Right cardiac atrium (tissue), 5 donors: ENCODE data around the gene PISD. TPM values are rescaled to one million over a fixed set of nuclear protein-coding genes. Genes with fewer than 3 reads are reported as not detected.
A peak's percentile ranks its signal among the peaks of the same experiment; 100 is the strongest.

Experiments used
- ATAC-seq, 2 donors: fragments of 200-7000 bp; cut with Tn5 transposase; one replicate each; pipeline versions ENCODE4 v1.8.0 to v1.9.1; 2020; ENCODE audit warnings: moderate library complexity in 2 of 2, mild to moderate bottlenecking in 1 of 2
- DNase-seq, 3 donors: peaks; one replicate each; pipeline ENCODE4 v3.0.0-alpha.2; 2020
- H3K27ac ChIP-seq: one replicate; pipeline ENCODE4 v1.5.1; 2013; ENCODE audit warnings: mild to moderate bottlenecking, low read length, control low read depth, moderate library complexity
- H3K27me3 ChIP-seq: one replicate; pipeline ENCODE4 v1.6.1; 2013; ENCODE audit not compliant: control insufficient read depth, insufficient read depth
- H3K4me1 ChIP-seq: one replicate; pipeline ENCODE4 v1.6.1; 2013; ENCODE audit warnings: low read length; ENCODE audit not compliant: control insufficient read depth, insufficient read depth
- H3K4me3 ChIP-seq: one replicate; pipeline ENCODE4 v1.5.1; 2013; ENCODE audit warnings: low read length, control low read depth
- H3K9me3 ChIP-seq: one replicate; pipeline ENCODE4 v1.6.1; 2013; ENCODE audit warnings: low read length; ENCODE audit not compliant: control insufficient read depth
- WGBS: extraction: QIAGEN DNeasy Blood & Tissue Kit; methylation state at CpG from one replicate; pipeline ENCODE4 v1.1.7; 2013; 5-methylcytosine and 5-hydroxymethylcytosine counted together
- intact Hi-C, 4 donors: fragments of 100-400 bp; cut with DNase I; formaldehyde crosslinking; loops; one replicate each; pipeline versions ENCODE4 v1.11.0 to v1.14.0; 2022 to 2023
- polyA plus RNA-seq: library from polyadenylated mRNA; stranded (reverse); fragments of 200-250 nt; gene quantifications from one replicate; pipeline ENCODE4 v1.2.3, GENCODE V29; 2013
- total RNA-seq, 4 donors: library from RNA; stranded (reverse); fragmentation: NEBNext Ultra II Directional; extraction: Animal tissue kit (Norgen Biotek cat#: 25700); gene quantifications; one replicate each; pipeline ENCODE4 v1.2.1, GENCODE V29; 2021
- donor health status: healthy with polysubstance abuse.
- donor health status: DM: no; HTN: yes; CAD: no.
- donor health status: DM: no; HTN: no; CAD: no.
- donor health status: DM: no; HTN: yes; CAD: no; lungs with severe emphysema.
- donor health status: DM: yes; HTN: yes; CAD: no.

The PISD gene
- total and polyA plus RNA-seq, 5 donors = 11.1 to 33.5 (median 18.7) TPM

DNA sequence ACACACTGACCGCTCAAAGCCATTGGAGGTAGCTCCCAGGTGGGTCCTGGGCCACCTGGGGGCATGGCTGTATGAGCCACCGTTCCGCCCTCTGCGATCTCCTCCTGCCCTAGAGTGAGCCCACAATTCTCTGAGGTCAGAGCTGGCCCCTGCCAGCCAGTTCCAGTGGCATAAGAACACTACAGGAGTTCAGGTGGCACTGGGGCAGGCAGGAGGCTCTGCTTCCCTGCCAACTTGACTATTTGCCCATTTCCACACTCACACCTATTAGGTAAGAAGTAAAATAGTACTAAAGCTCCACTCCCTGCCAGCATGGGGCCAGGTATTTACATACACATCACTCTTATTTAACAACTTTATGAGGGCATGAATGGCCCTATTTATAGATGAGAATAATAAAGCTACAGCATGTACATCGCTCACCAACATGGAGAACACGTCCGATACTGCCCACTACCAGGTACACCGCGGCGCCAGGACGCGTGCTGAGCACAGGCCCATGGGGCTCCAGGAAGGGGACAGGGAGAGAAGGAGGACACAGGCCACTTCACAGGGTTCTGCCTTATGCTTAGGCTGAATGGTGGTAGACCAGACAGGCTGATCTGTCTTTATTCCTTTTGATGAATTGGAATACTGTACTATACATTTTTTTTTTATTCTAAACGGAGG is 26.2 kb downstream of the PISD start:
- peaks cover 2% of the 10 kb centered on the region for H3K4me1 ChIP-seq
- 92% methylated on average over 13 of the region's 13 CpGs for WGBS
- H3K9me3 ChIP-seq = no peaks in the 10 kb centered on the region
- no peak overlapping the region for H3K27ac ChIP-seq
- intact Hi-C loops = loop anchor here in 1 of 4 donors (10.0 kb wide), 1 partner anchor 291 kb away; the partner anchor contains the start of gene PATZ1
- DNase-seq (peak in 2 of 3 donors; percentile 23 to 44), ATAC-seq (no peak)
- no peak overlapping the region for H3K4me3 ChIP-seq
- no peaks in the 10 kb centered on the region for H3K27me3 ChIP-seq

DNA sequence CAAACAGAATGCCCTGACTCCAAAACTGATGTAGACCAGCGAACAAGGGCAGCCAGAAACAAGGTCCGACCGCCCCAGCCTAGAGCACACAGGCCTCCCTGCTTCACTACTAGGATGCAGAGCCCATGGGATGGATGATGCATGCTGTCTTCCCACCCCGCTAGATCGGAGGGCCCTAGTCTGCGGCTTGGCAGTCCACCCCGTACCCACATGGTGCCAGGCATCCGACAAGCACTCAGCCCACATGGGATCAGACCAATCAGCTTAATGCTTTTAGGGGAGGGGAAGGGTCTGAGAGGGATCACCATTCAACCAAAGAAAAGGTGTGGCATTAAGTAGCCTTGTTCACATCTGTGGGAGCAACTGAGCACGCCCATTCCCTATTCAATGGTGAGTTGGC is 30.6 kb downstream of the PISD start:
- Histone ChIP-seq H3K27ac (peak overlapping the region; percentile 65), H3K4me3 (no peak overlapping the region), H3K4me1 (peaks cover 16% of the 10 kb centered on the region), H3K27me3 (no peaks in the 10 kb centered on the region), H3K9me3 (no peaks in the 10 kb centered on the region)
- DNase-seq (peak in 2 of 3 donors; percentile 57 to 60), ATAC-seq (no peak)
- WGBS = 79% methylated on average over 9 of the region's 9 CpGs
- intact Hi-C loops = loop anchor here (5.0 to 10.0 kb wide), 2 partner anchors 74 to 287 kb away; partner anchors contain the start of gene PATZ1 (in 1 of the 4)

DNA sequence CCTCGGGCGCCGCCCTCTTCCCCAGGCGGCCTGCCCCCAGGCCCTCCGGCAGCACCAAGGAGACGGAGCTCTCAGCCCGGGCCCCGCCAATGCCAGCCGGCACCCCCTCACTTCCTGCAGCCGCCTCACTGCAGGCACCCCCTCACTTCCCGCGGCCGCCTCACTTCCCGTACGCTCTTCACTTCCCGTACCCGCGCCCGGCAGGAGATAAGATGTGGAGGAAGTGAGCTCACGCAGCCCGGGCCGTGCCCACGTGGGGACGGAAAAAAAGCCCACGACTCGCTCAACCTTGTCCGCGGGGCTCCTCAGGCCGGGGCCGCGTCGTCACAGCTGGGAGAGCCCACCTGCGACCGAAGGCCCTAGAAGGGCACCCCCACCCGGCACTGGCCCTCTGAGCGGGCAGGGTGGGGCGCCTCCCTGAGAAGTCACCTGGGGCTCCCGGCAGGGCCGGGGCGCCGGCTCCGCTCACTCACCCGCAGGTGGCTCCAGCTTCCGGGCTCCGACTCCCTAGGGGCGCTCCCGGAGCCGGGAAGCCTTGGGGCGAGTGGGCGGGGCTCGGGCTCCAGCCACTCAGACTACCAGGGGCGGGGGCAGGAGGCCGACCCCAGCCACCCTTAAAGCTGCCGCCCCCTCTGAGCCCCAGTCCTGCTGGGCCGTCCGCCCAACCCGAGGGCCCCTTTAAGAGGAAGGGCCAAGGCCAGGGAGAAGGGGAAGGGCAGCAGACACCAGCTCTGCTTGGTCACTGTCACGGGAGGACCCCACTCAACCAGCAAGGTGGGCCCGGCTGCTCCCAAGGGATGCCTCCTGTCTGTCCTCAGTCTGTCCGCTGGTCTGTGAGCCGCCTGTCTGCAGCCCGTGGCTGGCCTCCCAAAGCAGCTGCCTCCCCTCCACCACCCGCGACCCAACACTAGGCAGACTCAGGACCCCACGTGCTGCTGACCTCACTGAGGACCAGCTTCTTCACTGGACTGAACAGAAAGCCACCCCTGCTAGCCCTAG is 31.4 kb downstream of the PISD start:
- Histone ChIP-seq H3K4me3 (peak overlapping the region; percentile 68), H3K27me3 (no peaks in the 10 kb centered on the region), H3K27ac (peak overlapping the region; percentile 65), H3K4me1 (peaks cover 22% of the 10 kb centered on the region), H3K9me3 (no peaks in the 10 kb centered on the region)
- 1% methylated on average over 65 of the region's 65 CpGs for WGBS
- ATAC-seq (peak; percentile 83 to 89), DNase-seq (peak; percentile 94)
- intact Hi-C loops = loop anchor here (5.0 to 10.0 kb wide), 2 partner anchors 73 to 286 kb away; partner anchors contain the start of gene PATZ1 (in 1 of the 4)

DNA sequence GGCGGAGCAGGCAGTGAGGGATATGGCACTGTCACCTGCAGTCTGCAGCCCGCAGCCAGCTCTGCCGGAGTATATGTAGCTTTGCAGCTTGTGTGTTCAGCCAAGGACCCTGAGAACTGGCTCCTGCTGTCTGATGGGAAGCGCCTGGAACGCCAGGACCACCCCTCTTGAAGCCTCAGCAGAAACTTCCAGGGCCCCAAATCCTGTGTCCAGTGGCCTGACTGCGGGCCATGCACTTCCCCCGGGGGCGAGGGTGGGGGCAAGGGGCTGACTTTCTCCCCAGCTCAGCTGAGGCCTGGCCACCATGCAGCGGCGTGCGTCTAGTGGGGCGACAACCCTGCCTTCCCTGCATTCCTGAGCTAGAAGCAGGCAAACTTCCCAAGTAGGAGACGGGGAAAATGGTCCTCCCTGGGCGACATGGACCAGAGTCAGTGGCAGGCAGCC is 32.3 kb downstream of the PISD start:
- Histone ChIP-seq H3K4me1 (peaks cover 22% of the 10 kb centered on the region), H3K9me3 (no peaks in the 10 kb centered on the region), H3K27me3 (no peaks in the 10 kb centered on the region), H3K27ac (peak overlapping the region; percentile 61), H3K4me3 (peak overlapping the region; percentile 68)
- peak in 2 of 3 donors; percentile 51 to 69 for DNase-seq
- ATAC-seq = no peak
- intact Hi-C loops = loop anchor here (5.0 to 10.0 kb wide), 2 partner anchors 72 to 285 kb away; partner anchors contain the start of gene PATZ1 (in 1 of the 4)
- 28% methylated on average over 14 of the region's 14 CpGs for WGBS

DNA sequence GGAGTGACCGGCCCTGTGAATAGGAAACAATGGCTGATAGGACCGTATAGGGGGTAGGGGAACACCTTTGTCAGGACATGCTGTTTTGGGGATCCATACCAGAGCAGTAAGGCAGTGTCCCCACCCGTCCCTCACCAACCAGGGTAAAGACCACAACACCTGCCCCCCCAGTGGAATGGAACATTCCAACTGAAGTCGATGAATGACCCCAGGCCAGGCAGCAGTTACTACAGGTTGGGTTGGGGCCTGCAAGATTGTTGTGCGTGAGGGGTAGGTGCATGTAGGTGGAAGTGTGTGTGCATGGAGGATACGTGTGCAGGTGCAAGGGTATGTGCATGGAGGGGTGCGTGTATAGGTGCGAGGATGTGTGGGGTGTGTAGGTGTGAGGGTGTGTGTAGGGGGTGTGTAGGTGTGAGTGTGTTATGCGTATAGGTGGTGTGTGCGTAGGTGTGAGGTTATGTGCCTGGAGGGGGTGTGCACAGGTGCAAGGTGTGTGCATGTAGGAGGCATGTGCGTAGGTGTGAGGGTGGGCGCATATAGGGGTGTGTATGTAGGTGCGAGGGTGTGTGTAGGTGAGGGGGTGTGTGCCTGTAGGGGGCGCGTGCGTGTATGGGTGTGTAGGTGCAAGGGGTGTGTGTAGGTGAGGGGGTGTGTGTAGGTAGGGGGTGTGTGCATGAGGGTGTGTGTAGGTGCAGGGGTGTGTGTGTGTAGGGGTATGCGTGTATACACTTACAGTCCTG is 32.9 kb downstream of the PISD start:
- peak in 2 of 3 donors; percentile 56 to 62 for DNase-seq
- H3K9me3 ChIP-seq = no peaks in the 10 kb centered on the region
- WGBS = 89% methylated on average over 17 of the region's 17 CpGs
- peaks cover 22% of the 10 kb centered on the region for H3K4me1 ChIP-seq
- no peak for ATAC-seq
- H3K27ac ChIP-seq = no peak overlapping the region
- intact Hi-C loops = no loop called here
- H3K4me3 ChIP-seq = no peak overlapping the region
- no peaks in the 10 kb centered on the region for H3K27me3 ChIP-seq

GRCh38 chr22:31628362-31628761 is 33.7 kb downstream of the PISD start:
- DNase-seq (peak in 2 of 3 donors; percentile 1 to 29), ATAC-seq (no peak)
- Histone ChIP-seq H3K27me3 (no peaks in the 10 kb centered on the region), H3K9me3 (no peaks in the 10 kb centered on the region), H3K4me3 (no peak overlapping the region), H3K27ac (no peak overlapping the region), H3K4me1 (peaks cover 22% of the 10 kb centered on the region)
- 58% methylated on average over 1 of the region's 1 CpG for WGBS
- intact Hi-C loops = no loop called here

GRCh38 chr22:31627223-31627731 is 34.7 kb downstream of the PISD start:
- WGBS = 68% methylated on average over 8 of the region's 8 CpGs
- Histone ChIP-seq H3K9me3 (no peaks in the 10 kb centered on the region), H3K4me1 (peaks cover 22% of the 10 kb centered on the region), H3K27me3 (no peaks in the 10 kb centered on the region), H3K27ac (no peak overlapping the region), H3K4me3 (no peak overlapping the region)
- ATAC-seq (peak in 1 of 2 donors; percentile 1), DNase-seq (peak; percentile 61 to 78 (median 77))
- intact Hi-C loops = no loop called here

DNA sequence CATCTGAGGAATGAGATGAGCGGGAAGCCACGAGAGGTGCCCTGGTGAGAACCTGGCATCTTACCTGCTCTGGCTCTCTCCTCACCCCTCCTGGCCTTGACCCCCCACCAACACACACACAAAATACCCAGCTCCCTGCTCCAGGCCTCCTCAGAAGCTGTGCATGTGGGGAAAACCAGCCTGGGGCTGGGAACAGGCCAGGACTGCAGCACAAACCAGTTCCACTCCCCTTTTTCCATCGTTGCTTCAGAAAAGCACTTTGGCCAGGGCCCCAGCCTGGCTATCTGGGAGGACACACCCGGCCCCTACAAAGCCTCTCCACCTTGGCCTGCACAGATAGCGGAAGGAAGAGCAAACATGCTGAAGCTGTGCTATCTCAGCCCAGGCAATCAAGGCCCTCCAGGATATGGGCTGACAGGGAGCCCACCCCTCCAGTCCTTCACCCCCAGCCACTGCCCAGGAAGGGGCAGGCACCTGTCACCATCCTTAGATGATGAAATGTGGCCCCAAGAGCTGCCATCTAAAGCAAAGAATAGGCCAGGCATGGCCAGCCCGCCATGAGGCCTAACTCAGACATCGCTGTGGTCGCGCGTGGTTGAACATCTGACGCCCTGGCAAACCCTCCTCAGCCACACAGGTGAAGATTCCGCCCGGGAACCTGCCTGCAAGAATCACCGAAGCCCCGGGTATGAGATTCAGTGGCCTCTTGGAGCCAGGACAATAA is 35.4 kb downstream of the PISD start:
- ATAC-seq (peak; percentile 14 to 20), DNase-seq (peak; percentile 74 to 83 (median 79))
- H3K9me3 ChIP-seq = no peaks in the 10 kb centered on the region
- intact Hi-C loops = no loop called here
- peaks cover 22% of the 10 kb centered on the region for H3K4me1 ChIP-seq
- no peak overlapping the region for H3K4me3 ChIP-seq
- WGBS = 79% methylated on average over 15 of the region's 15 CpGs
- H3K27ac ChIP-seq = peak overlapping the region; percentile 28
- H3K27me3 ChIP-seq = no peaks in the 10 kb centered on the region

- Histone ChIP-seq H3K4me3 (no peak overlapping the region), H3K9me3 (no peaks in the 10 kb centered on the region), H3K4me1 (peaks cover 22% of the 10 kb centered on the region), H3K27ac (peak overlapping the region; percentile 28), H3K27me3 (no peaks in the 10 kb centered on the region)
- DNase-seq = peak; percentile 70 to 86 (median 79)
- peak; percentile 5 to 32 for ATAC-seq
- intact Hi-C loops = no loop called here
- 31% methylated on average over 31 of the region's 31 CpGs for WGBS
Measured at GRCh38 chr22:31625661-31626426, 36.2 kb downstream of the PISD start.
